Astrocyte (in vitro differentiated cells and primary cell): ENCODE results near the gene SHE. TPM values are rescaled to one million over a fixed set of nuclear protein-coding genes. Genes with fewer than 3 reads are reported as not detected.
A peak's percentile ranks its signal among the peaks of the same experiment; 100 is the strongest.

Experiments used
- DNase-seq: peaks from one replicate; pipeline ENCODE4 v3.0.0-alpha.2; 2010; ENCODE audit warnings: low read depth
- FAIRE-seq: peaks from 2 replicates; lab custom pipeline; 2011; peaks lifted over from hg19 to GRCh38; lab: Jason Lieb, UNC
- H2AFZ ChIP-seq: 2 replicates; pipeline ENCODE4 v1.6.0; 2012; ENCODE audit warnings: low read depth, low read length, inconsistent platforms
- H3K27ac ChIP-seq: 2 replicates; pipeline ENCODE4 v1.5.1; 2011; ENCODE audit warnings: low read depth, low read length, inconsistent platforms
- H3K27me3 ChIP-seq: 2 replicates; pipeline ENCODE4 v1.6.0; 2011; ENCODE audit warnings: low read length, inconsistent platforms; ENCODE audit not compliant: insufficient read depth
- H3K36me3 ChIP-seq: 2 replicates; pipeline ENCODE4 v1.5.1; 2011; ENCODE audit warnings: low read length, inconsistent platforms; ENCODE audit not compliant: insufficient read depth
- H3K4me1 ChIP-seq: 2 replicates; pipeline ENCODE4 v1.5.1; 2011; ENCODE audit warnings: low read length, inconsistent platforms; ENCODE audit not compliant: insufficient read depth
- H3K4me2 ChIP-seq: 2 replicates; pipeline ENCODE4 v1.6.0; 2012; ENCODE audit warnings: low read length, inconsistent platforms
- H3K4me3 ChIP-seq: 2 replicates; pipeline ENCODE4 v1.5.1; 2011; ENCODE audit warnings: low read depth, mild to moderate bottlenecking, low read length, inconsistent platforms; ENCODE audit not compliant: insufficient read depth
- H3K79me2 ChIP-seq: 2 replicates; pipeline ENCODE4 v1.6.0; 2012; ENCODE audit warnings: mild to moderate bottlenecking, low read length, inconsistent platforms; ENCODE audit not compliant: insufficient read depth
- H3K9ac ChIP-seq: 2 replicates; pipeline ENCODE4 v1.6.0; 2012; ENCODE audit warnings: mild to moderate bottlenecking, low read length, inconsistent platforms
- H3K9me3 ChIP-seq: 2 replicates; pipeline ENCODE4 v1.5.1; 2012; ENCODE audit warnings: low read depth, mild to moderate bottlenecking, low read length, inconsistent platforms; ENCODE audit not compliant: insufficient read depth
- H4K20me1 ChIP-seq: 2 replicates; pipeline ENCODE4 v1.6.0; 2012; ENCODE audit warnings: low read length, inconsistent platforms; ENCODE audit not compliant: insufficient read depth
- H3K27ac Mint-ChIP-seq: one replicate; pipeline ENCODE4 v1.8.0; 2021; ENCODE audit warnings: mild to moderate bottlenecking, mixed read lengths; ENCODE audit not compliant: unreplicated experiment
- H3K27me3 Mint-ChIP-seq: one replicate; pipeline ENCODE4 v1.8.0; 2021; ENCODE audit warnings: low read depth, mixed read lengths; ENCODE audit not compliant: unreplicated experiment
- H3K36me3 Mint-ChIP-seq: one replicate; pipeline ENCODE4 v1.8.0; 2021; ENCODE audit warnings: low read depth, mixed read lengths; ENCODE audit not compliant: unreplicated experiment
- H3K4me1 Mint-ChIP-seq: one replicate; pipeline ENCODE4 v1.8.0; 2021; ENCODE audit warnings: low read depth, mixed read lengths; ENCODE audit not compliant: unreplicated experiment
- H3K4me3 Mint-ChIP-seq: one replicate; pipeline ENCODE4 v1.8.0; 2021; ENCODE audit warnings: mild to moderate bottlenecking, moderate library complexity, mixed read lengths; ENCODE audit not compliant: unreplicated experiment
- H3K9me3 Mint-ChIP-seq: one replicate; pipeline ENCODE4 v1.8.0; 2021; ENCODE audit warnings: mild to moderate bottlenecking, mixed read lengths; ENCODE audit not compliant: unreplicated experiment
- EZH2 ChIP-seq: IDR thresholded peaks from 2 replicates; pipeline ENCODE4 v1.6.1; 2012; ENCODE audit warnings: mild to moderate bottlenecking, low read length, inconsistent platforms; ENCODE audit not compliant: insufficient read depth
- total RNA-seq: library from RNA; stranded (reverse); gene quantifications from 2 replicates; pipeline ENCODE4 v1.2.1, GENCODE V29; 2021
- TF ChIP-seq, protein P1 (sequence below): IDR thresholded peaks from 2 replicates; pipeline ENCODE4 v1.5.1; 2011; ENCODE audit warnings: low read depth, mild to moderate bottlenecking, inconsistent platforms, low read length, moderate library complexity; ENCODE audit not compliant: insufficient read depth

SHE gene
- total RNA-seq, 1 donor from 2014 or later: not detected

DNA sequence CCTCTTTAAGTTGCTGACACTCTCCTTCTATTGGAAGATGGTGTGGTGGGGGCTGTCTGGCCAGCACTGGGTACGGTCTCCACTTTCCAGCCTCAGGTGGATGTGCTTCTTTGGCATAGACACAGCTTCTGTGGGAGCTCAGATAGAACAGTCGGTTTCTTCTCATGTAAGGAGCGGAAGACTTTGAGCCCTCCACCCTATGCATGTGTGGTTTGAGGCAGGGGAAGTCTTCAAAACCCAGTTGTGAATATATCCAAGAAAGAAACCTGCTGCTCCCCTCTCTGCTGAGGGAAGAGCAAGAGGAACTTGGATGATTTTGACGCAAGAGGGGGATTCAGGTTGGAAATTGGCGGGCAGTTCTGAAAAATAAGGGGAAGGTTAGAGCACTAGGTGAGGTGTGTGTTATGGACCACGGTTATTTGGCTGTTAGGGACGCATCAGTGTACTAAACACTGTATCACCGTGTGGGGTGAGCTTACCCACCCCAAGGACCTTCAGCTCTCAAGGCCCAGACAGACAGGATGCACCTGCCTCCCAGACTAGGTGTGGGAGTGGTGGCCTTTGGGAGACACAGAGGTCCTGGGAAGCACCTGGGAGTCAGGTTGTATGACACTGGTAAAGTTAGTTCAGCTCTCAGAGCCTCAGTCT lies 60.8 kb downstream of the SHE start:
- no peaks in the 10 kb centered on the region for H3K79me2 ChIP-seq
- H3K4me2 ChIP-seq: no peak overlapping the region
- H3K27ac ChIP-seq: no peak overlapping the region
- H3K4me3 ChIP-seq: no peak overlapping the region
- DNase-seq (no peak), FAIRE-seq (no peak)
- H3K9me3 ChIP-seq: no peaks in the 10 kb centered on the region
- peaks cover 37% of the 10 kb centered on the region for H3K4me1 Mint-ChIP-seq
- H3K9me3 Mint-ChIP-seq: no peaks in the 10 kb centered on the region
- peaks cover 2% of the 10 kb centered on the region for H3K27me3 Mint-ChIP-seq
- H2AFZ ChIP-seq: no peak overlapping the region
- H3K27me3 ChIP-seq: peaks cover 7% of the 10 kb centered on the region
- H3K9ac ChIP-seq: no peak overlapping the region
- H3K4me1 ChIP-seq: peaks cover 25% of the 10 kb centered on the region
- H3K4me3 Mint-ChIP-seq: peak overlapping the region; percentile 17
- TF ChIP-seq, protein P1, sequence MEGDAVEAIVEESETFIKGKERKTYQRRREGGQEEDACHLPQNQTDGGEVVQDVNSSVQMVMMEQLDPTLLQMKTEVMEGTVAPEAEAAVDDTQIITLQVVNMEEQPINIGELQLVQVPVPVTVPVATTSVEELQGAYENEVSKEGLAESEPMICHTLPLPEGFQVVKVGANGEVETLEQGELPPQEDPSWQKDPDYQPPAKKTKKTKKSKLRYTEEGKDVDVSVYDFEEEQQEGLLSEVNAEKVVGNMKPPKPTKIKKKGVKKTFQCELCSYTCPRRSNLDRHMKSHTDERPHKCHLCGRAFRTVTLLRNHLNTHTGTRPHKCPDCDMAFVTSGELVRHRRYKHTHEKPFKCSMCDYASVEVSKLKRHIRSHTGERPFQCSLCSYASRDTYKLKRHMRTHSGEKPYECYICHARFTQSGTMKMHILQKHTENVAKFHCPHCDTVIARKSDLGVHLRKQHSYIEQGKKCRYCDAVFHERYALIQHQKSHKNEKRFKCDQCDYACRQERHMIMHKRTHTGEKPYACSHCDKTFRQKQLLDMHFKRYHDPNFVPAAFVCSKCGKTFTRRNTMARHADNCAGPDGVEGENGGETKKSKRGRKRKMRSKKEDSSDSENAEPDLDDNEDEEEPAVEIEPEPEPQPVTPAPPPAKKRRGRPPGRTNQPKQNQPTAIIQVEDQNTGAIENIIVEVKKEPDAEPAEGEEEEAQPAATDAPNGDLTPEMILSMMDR: no peak
- TF ChIP-seq EZH2: no peak
- no peaks in the 10 kb centered on the region for H4K20me1 ChIP-seq
- no peaks in the 10 kb centered on the region for H3K36me3 Mint-ChIP-seq
- H3K36me3 ChIP-seq: no peaks in the 10 kb centered on the region
- peak overlapping the region; percentile 59 for H3K27ac Mint-ChIP-seq

DNA sequence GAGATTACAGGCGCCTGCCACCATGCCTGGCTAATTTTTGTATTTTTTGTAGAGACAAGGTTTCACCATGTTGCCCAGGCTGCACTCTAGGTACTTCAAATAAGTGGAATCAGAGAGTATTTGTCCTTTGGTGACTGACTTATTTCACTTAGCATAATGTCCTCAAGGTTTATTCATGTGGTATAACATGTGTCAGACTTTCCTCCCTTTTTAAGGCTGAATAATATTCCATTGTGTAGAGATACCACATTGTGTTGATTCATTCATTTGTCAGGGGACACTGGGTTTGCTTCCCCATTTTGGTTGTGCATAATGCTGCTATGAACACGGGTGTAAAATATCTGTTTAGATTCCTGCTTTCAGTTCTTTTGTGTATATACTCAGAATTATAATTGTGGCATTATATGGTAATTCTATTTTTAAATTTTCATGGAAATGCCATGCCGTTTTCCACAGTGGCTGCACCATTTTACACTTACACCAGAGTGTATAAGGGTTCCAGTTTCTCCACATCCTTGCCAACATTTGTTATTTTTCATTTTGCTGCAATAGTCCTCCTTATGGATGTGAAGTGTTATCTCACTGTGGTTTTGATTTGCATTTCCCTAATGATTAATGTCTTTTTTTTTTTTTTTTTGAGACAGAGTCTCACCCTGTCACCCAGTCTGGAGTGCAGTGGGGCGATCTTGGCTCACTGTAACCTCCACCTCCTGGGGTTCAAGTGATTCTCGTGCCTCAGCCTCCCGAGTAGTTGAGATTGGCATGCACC lies 62.0 kb downstream of the SHE start:
- no peak overlapping the region for H3K27ac ChIP-seq
- FAIRE-seq: no peak
- no peak overlapping the region for H3K4me3 Mint-ChIP-seq
- no peak overlapping the region for H2AFZ ChIP-seq
- H3K27me3 Mint-ChIP-seq: peaks cover 2% of the 10 kb centered on the region
- H3K27ac Mint-ChIP-seq: peak overlapping the region; percentile 5
- H3K79me2 ChIP-seq: no peaks in the 10 kb centered on the region
- peaks cover 26% of the 10 kb centered on the region for H3K4me1 Mint-ChIP-seq
- DNase-seq: no peak
- H3K27me3 ChIP-seq: peaks cover 7% of the 10 kb centered on the region
- H4K20me1 ChIP-seq: no peaks in the 10 kb centered on the region
- no peaks in the 10 kb centered on the region for H3K9me3 Mint-ChIP-seq
- H3K9me3 ChIP-seq: no peaks in the 10 kb centered on the region
- no peaks in the 10 kb centered on the region for H3K36me3 Mint-ChIP-seq
- H3K4me3 ChIP-seq: no peak overlapping the region
- TF ChIP-seq, protein P1: no peak
- no peak for TF ChIP-seq EZH2
- H3K9ac ChIP-seq: no peak overlapping the region
- H3K36me3 ChIP-seq: no peaks in the 10 kb centered on the region
- peaks cover 18% of the 10 kb centered on the region for H3K4me1 ChIP-seq
- no peak overlapping the region for H3K4me2 ChIP-seq

DNA sequence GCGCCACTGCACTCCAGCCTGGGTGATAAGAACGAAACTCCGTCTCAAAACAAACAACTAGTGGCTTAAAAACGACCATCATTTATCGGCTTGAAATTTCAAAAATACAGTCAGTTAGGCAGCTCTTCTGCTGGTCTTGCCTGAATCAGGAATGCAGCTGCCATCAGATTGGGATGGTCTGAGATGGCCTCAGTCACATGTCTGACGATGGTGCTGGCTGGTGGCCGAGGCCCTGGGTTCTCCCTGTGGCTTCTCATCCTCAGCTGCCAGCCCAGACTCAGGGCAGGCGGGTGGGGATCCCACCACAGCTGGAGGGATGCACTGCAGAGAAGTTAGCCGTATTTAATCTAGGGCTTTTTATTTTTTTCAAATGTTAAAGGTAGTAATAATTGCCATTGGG lies 65.8 kb downstream of the SHE start:
- H3K4me1 ChIP-seq: peaks cover 15% of the 10 kb centered on the region
- Mint-ChIP-seq H3K9me3 (no peaks in the 10 kb centered on the region), H3K27ac (no peak overlapping the region), H3K36me3 (peaks cover 3% of the 10 kb centered on the region), H3K4me1 (peaks cover 14% of the 10 kb centered on the region), H3K27me3 (peaks cover 6% of the 10 kb centered on the region), H3K4me3 (no peak overlapping the region)
- H3K9ac ChIP-seq: no peak overlapping the region
- no peaks in the 10 kb centered on the region for H3K36me3 ChIP-seq
- DNase-seq (no peak), FAIRE-seq (no peak)
- no peaks in the 10 kb centered on the region for H3K79me2 ChIP-seq
- H3K9me3 ChIP-seq: no peaks in the 10 kb centered on the region
- peaks cover 12% of the 10 kb centered on the region for H3K27me3 ChIP-seq
- no peak overlapping the region for H3K4me3 ChIP-seq
- H3K27ac ChIP-seq: no peak overlapping the region
- H2AFZ ChIP-seq: no peak overlapping the region
- H3K4me2 ChIP-seq: no peak overlapping the region
- no peaks in the 10 kb centered on the region for H4K20me1 ChIP-seq
- TF ChIP-seq, protein P1: no peak
